ENCODE measurements around the gene GPR160.

DNA sequence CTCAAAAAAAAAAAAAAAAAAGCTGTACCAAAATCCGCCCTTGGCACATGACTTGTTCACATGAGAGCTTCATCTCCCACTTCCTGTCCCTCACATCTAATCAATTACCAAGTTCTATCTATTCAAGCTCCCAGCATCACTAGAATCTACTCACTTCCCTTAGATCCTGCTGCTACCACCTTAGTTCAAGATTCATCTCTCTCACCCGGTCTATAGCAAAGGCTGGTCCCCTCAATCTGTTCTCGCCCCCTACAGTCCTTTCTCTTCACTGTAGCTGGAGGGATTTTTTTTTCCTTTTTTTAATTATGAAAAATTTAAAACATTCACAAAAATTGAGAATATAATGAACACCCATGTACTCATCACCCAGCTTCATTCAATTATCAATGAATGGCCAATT, 16.7 kb upstream of the GPR160 start:
- TF ChIP-seq TAF1 (IDR thresholded peaks at IDR 0.05; ENCODE audit: borderline replicate concordance, low read depth, low read length) (no peak), POLR2AphosphoS5 (IDR thresholded peaks at IDR 0.05; ENCODE audit: low read depth, low read length) (no peak), POLR2A (IDR thresholded peaks at IDR 0.05; ENCODE audit: low read depth, low read length) (no peak)
